Epithelial cell of esophagus (primary cell): ENCODE data around the gene SLC37A3.

Experiments
- DNase-seq: peaks from one replicate; pipeline ENCODE4 v3.0.0; 2010; ENCODE audit warnings: low read depth
- H3K4me3 ChIP-seq: 2 replicates; pipeline ENCODE4 v1.5.1; 2011; ENCODE audit warnings: mild to moderate bottlenecking, low read length, control low read depth
- CTCF ChIP-seq: IDR thresholded peaks from 2 replicates; pipeline ENCODE4 v1.5.1; 2011; ENCODE audit warnings: low read depth, mild to moderate bottlenecking, low read length, control low read depth, inconsistent platforms; ENCODE audit not compliant: insufficient read depth; ENCODE audit errors: missing control alignments

The SLC37A3 gene

GRCh38 chr7:140402178-140402835 is 4.0 kb upstream of the SLC37A3 start:
- peak; percentile 32 for DNase-seq

GRCh38 chr7:140400381-140400780 is 2.1 kb upstream of the SLC37A3 start:
- DNase-seq = no peak

More at GRCh38 chr7:140402178-140402835, 4.0 kb upstream of the SLC37A3 start:
- no peak overlapping the region for H3K4me3 ChIP-seq
- TF ChIP-seq CTCF = no peak

GRCh38 chr7:140398821-140399220 is 491 bp upstream of the SLC37A3 start:
- no peak overlapping the region for H3K4me3 ChIP-seq
- TF ChIP-seq CTCF = no peak
- DNase-seq = no peak

More at GRCh38 chr7:140400381-140400780, 2.1 kb upstream of the SLC37A3 start:
- no peak for TF ChIP-seq CTCF
- H3K4me3 ChIP-seq = no peak overlapping the region

GRCh38 chr7:140393756-140394306 is 4.5 kb downstream of the SLC37A3 start:
- DNase-seq = no peak
- TF ChIP-seq CTCF = no peak
- no peak overlapping the region for H3K4me3 ChIP-seq

GRCh38 chr7:140391634-140392033 is 6.7 kb downstream of the SLC37A3 start:
- TF ChIP-seq CTCF = no peak
- no peak overlapping the region for H3K4me3 ChIP-seq
- no peak for DNase-seq

GRCh38 chr7:140390466-140391190 is 7.7 kb downstream of the SLC37A3 start:
- no peak for DNase-seq
- TF ChIP-seq CTCF = no peak
- H3K4me3 ChIP-seq = no peak overlapping the region
